PC-3 (cell line): ENCODE results near the gene DGKB. TPM values are rescaled to one million over a fixed set of nuclear protein-coding genes. Genes with fewer than 3 reads are reported as not detected.
A peak's percentile ranks its signal among the peaks of the same experiment; 100 is the strongest.

Experiments used
- ATAC-seq: fragments of 200-7000 bp; cut with Tn5 transposase; 2 replicates; pipeline ENCODE4 v1.9.1; 2020; ENCODE audit warnings: mild to moderate bottlenecking, moderate library complexity
- BruUV-seq: library from RNA; stranded (reverse); fragments of 400-500 nt; replicated peaks from 2 replicates; lab custom pipeline; 2021; lab: Mats Ljungman, UMichigan
- CTCF ChIA-PET: fragments of 300-600 bp; sonication (Branson Sonifier 250); formaldehyde crosslinking; loops from one replicate; lab custom pipeline; 2022; ENCODE audit warnings: antibody characterized with exemption; lab: Charles Lee
- POLR2A ChIA-PET: fragments of 300-600 bp; sonication (Branson Sonifier 250); formaldehyde crosslinking; loops from one replicate; lab custom pipeline; 2022; ENCODE audit warnings: antibody characterized with exemption; ENCODE audit not compliant: unreplicated experiment; lab: Charles Lee
- DNase-seq: peaks from one replicate; pipeline ENCODE4 v3.0.0-alpha.2; 2015
- H2AFZ ChIP-seq: fragments of 300-600 bp; sonication (generic); 2 replicates; pipeline ENCODE4 v1.6.0; 2016; ENCODE audit warnings: antibody characterized with exemption, low read length
- H3F3A ChIP-seq: fragments of 300-600 bp; sonication (generic); one replicate; pipeline ENCODE4 v1.6.0; 2017; ENCODE audit warnings: antibody characterized with exemption, low read length, control low read depth, mild to moderate bottlenecking; ENCODE audit not compliant: unreplicated experiment
- H3K27ac ChIP-seq: fragments of 300-600 bp; sonication (generic); 2 replicates; pipeline ENCODE4 v1.5.1; 2016; ENCODE audit warnings: mild to moderate bottlenecking, low read length
- H3K27me3 ChIP-seq: fragments of 300-600 bp; sonication (generic); 2 replicates; pipeline ENCODE4 v1.6.1; 2016; ENCODE audit warnings: low read length, mixed read lengths
- H3K36me3 ChIP-seq: fragments of 300-600 bp; sonication (generic); 2 replicates; pipeline ENCODE4 v1.6.1; 2016; ENCODE audit warnings: low read depth, mixed run types, low read length, mixed read lengths
- H3K4me1 ChIP-seq: fragments of 300-600 bp; sonication (generic); 2 replicates; pipeline ENCODE4 v1.5.1; 2016; ENCODE audit warnings: low read length; ENCODE audit not compliant: insufficient read depth
- H3K4me2 ChIP-seq: fragments of 300-600 bp; sonication (generic); 2 replicates; pipeline ENCODE4 v1.6.0; 2016; ENCODE audit warnings: low read length
- H3K4me3 ChIP-seq: fragments of 300-600 bp; sonication (generic); 2 replicates; pipeline ENCODE4 v1.5.1; 2016; ENCODE audit warnings: mild to moderate bottlenecking, low read length, mixed read lengths
- H3K79me2 ChIP-seq: fragments of 300-600 bp; sonication (generic); 2 replicates; pipeline ENCODE4 v1.6.1; 2017; ENCODE audit warnings: low read length, mixed read lengths
- H3K9ac ChIP-seq: fragments of 300-600 bp; sonication (generic); 2 replicates; pipeline ENCODE4 v1.6.0; 2016; ENCODE audit warnings: mild to moderate bottlenecking, low read length
- H3K9me2 ChIP-seq: fragments of 300-600 bp; sonication (generic); replicated peaks from 2 replicates; pipeline ENCODE4 v1.6.1; 2016; ENCODE audit warnings: mixed run types, low read length, mixed read lengths
- H3K9me3 ChIP-seq: fragments of 300-600 bp; sonication (generic); 2 replicates; pipeline ENCODE4 v1.6.1; 2016; ENCODE audit warnings: low read length, mixed read lengths
- H4K20me1 ChIP-seq: fragments of 300-600 bp; sonication (generic); 2 replicates; pipeline ENCODE4 v1.6.1; 2016; ENCODE audit warnings: low read length, mixed read lengths
- EZH2 ChIP-seq: fragments of 300-600 bp; sonication (generic); IDR thresholded peaks from one replicate; pipeline ENCODE4 v1.6.1; 2017; ENCODE audit warnings: antibody characterized with exemption, mild to moderate bottlenecking, low read length; ENCODE audit not compliant: unreplicated experiment
- EZH2phosphoT487 ChIP-seq: fragments of 300-600 bp; sonication (generic); IDR thresholded peaks from 2 replicates; pipeline ENCODE4 v1.6.1; 2018; ENCODE audit warnings: mild to moderate bottlenecking, antibody characterized with exemption, low read length, borderline replicate concordance
- intact Hi-C: fragments of 100-400 bp; cut with micrococcal nuclease; formaldehyde crosslinking; loops from 2 replicates; pipeline ENCODE4 v1.9.0; 2023
- total RNA-seq: library from RNA; depleted of rRNA; stranded (reverse); fragments of >200 nt; gene quantifications from 2 replicates; pipeline ENCODE4 v1.2.3, GENCODE V29; 2014
- TF ChIP-seq, protein P1 (sequence below): fragments of 300-600 bp; sonication (generic); conservative IDR thresholded peaks from 2 replicates; pipeline ENCODE4 v1.5.1; 2017; ENCODE audit warnings: antibody characterized with exemption, low read depth, mild to moderate bottlenecking, low read length

The DGKB gene
- total RNA-seq, 1 experiment from 2014 or later, result 0.15 TPM

DNA sequence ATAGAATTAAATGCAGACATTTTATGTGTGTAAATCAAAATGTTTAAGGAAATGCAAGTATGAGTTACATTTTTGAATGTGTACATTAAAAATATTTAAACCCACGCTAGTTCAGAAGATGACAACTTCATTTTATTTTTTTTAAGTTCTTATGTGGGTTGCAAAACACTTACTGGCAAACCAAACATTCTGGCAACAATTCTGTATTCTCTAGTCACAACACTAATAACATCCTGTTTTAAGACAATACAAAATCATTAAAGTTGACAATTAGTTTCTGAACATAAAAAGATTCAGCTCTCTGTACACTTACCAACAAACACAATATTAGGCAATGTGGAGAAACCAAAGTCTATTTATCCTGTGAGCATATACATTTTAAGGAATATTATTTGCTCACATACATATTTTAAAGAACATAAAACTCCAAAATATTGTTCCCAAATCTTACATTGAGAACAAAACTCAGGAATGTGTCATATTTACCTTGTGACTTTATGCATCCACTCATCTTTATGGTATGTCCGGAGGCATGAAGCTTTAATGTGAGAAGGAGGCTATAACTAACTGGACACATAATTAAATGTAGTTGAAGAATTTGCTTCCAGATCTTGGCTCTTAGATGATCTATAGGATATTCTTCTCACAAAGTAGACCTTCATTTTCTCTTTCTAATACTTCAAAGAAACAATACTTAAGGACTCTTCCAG is 134.7 kb downstream of the DGKB start:
- peak overlapping the region; percentile 93 for H3K27ac ChIP-seq
- no peaks in the 10 kb centered on the region for H3K36me3 ChIP-seq
- peak overlapping the region; percentile 79 for H3K4me2 ChIP-seq
- POLR2A ChIA-PET, result interaction anchor here (0.5 kb wide), 1 partner anchor 1154 kb away, joined by 4 read pairs; no protein-coding TSS in a partner anchor
- ATAC-seq, result peak; percentile 90
- peaks cover 54% of the 10 kb centered on the region for H3K4me1 ChIP-seq
- BruUV-seq, result no TSS peak
- intact Hi-C loops, result loop anchor here (2.0 kb wide), 3 partner anchors 13 to 249 kb away; no protein-coding TSS in a partner anchor
- no peaks in the 10 kb centered on the region for H3K9me2 ChIP-seq
- H3K27me3 ChIP-seq, result no peaks in the 10 kb centered on the region
- peak; percentile 89 for DNase-seq
- no peaks in the 10 kb centered on the region for H3K9me3 ChIP-seq
- TF ChIP-seq, protein P1, sequence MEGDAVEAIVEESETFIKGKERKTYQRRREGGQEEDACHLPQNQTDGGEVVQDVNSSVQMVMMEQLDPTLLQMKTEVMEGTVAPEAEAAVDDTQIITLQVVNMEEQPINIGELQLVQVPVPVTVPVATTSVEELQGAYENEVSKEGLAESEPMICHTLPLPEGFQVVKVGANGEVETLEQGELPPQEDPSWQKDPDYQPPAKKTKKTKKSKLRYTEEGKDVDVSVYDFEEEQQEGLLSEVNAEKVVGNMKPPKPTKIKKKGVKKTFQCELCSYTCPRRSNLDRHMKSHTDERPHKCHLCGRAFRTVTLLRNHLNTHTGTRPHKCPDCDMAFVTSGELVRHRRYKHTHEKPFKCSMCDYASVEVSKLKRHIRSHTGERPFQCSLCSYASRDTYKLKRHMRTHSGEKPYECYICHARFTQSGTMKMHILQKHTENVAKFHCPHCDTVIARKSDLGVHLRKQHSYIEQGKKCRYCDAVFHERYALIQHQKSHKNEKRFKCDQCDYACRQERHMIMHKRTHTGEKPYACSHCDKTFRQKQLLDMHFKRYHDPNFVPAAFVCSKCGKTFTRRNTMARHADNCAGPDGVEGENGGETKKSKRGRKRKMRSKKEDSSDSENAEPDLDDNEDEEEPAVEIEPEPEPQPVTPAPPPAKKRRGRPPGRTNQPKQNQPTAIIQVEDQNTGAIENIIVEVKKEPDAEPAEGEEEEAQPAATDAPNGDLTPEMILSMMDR, result no peak
- no peak for TF ChIP-seq EZH2
- TF ChIP-seq EZH2phosphoT487, result no peak
- peak overlapping the region; percentile 35 for H3K9ac ChIP-seq
- H3K4me3 ChIP-seq, result peak overlapping the region; percentile 37
- CTCF ChIA-PET, result no interaction called here
- no peaks in the 10 kb centered on the region for H4K20me1 ChIP-seq
- 0 out of 2 replicates have a peak overlapping the region, but pooled peaks have one; percentile 28 for H2AFZ ChIP-seq
- peaks cover 8% of the 10 kb centered on the region for H3F3A ChIP-seq
- no peaks in the 10 kb centered on the region for H3K79me2 ChIP-seq

DNA sequence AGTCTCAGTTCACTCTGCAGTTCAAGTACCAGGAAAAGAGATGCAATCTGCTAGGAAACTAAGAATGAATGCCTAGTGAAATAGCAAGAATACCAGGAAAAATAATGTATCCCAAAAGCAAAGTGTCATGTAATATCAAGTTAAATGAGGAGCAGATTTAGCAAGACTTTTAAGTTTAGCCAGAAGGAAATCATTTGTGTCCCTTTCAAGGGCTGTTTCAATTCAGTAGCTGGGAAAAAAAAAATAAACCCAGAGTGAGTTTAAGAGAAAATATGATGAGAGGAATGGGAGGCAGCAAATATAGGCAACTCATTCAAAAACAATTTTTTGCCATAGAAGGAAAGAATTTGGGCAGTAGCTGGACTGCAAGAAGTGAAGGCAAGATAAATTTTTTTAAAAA is 135.8 kb downstream of the DGKB start:
- no TSS peak for BruUV-seq

More for the DNA sequence above, 135.8 kb downstream of the DGKB start:
- H3K9me2 ChIP-seq, result no peaks in the 10 kb centered on the region
- peak overlapping the region; percentile 35; the same call in 1 of the 2 replicates for H3K9ac ChIP-seq
- H3K4me1 ChIP-seq, result peaks cover 65% of the 10 kb centered on the region
- no peak overlapping the region for H2AFZ ChIP-seq
- ChIA-PET POLR2A (interaction anchor here (0.7 kb wide), 1 partner anchor 69 kb away, joined by 6 read pairs; no protein-coding TSS in a partner anchor), CTCF (no interaction called here)
- H3K27me3 ChIP-seq, result no peaks in the 10 kb centered on the region
- peak overlapping the region; percentile 79; the same call in 1 of the 2 replicates for H3K4me2 ChIP-seq
- peaks cover 11% of the 10 kb centered on the region for H3F3A ChIP-seq
- intact Hi-C loops, result no loop called here
- H3K27ac ChIP-seq, result peak overlapping the region; percentile 93
- H3K79me2 ChIP-seq, result no peaks in the 10 kb centered on the region
- ATAC-seq (no peak), DNase-seq (no peak)
- no peak overlapping the region for H3K4me3 ChIP-seq
- TF ChIP-seq, protein P1, result no peak
- no peak for TF ChIP-seq EZH2
- no peak for TF ChIP-seq EZH2phosphoT487
- no peaks in the 10 kb centered on the region for H3K9me3 ChIP-seq
- H3K36me3 ChIP-seq, result no peaks in the 10 kb centered on the region
- no peaks in the 10 kb centered on the region for H4K20me1 ChIP-seq
